HEK293 (cell line): ENCODE measurements around the gene RAG1.

ENCODE experiments used
- CTCF ChIA-PET: fragments of 350-600 bp; formaldehyde crosslinking; extraction: SDS; loops from one replicate; lab custom pipeline; 2021; ENCODE audit warnings: antibody characterized with exemption; lab: Yijun Ruan, JAX
- POLR2A ChIA-PET: fragments of 300-600 bp; formaldehyde crosslinking; extraction: SDS; loops from one replicate; lab custom pipeline; 2020; ENCODE audit warnings: antibody characterized with exemption, inconsistent platforms; lab: Yijun Ruan, JAX
- H3K27ac ChIP-seq: fragments of 200-500 bp; sonication (Bioruptor generic); 2 replicates; pipeline ENCODE4 v1.5.1; 2014; ENCODE audit warnings: low read depth, low read length, control low read depth, inconsistent platforms; ENCODE audit errors: extremely low read depth
- H3K36me3 ChIP-seq, 2 experiments: fragments of 200-500 bp in 1 of 2; sonication (Bioruptor generic) in 1 of 2; 1 replicate in 1 of 2; 2 replicates in 1 of 2; pipeline ENCODE4 v1.5.1; 2014 to 2017; ENCODE audit warnings: inconsistent platforms in 2 of 2, low read length in 2 of 2; ENCODE audit not compliant: control insufficient read depth in 2 of 2, insufficient read depth in 1 of 2
- H3K4me1 ChIP-seq: fragments of 200-500 bp; sonication (Bioruptor generic); 2 replicates; pipeline ENCODE4 v1.5.1; 2014; ENCODE audit warnings: mild to moderate bottlenecking, low read length, inconsistent platforms; ENCODE audit not compliant: control insufficient read depth, insufficient read depth
- H3K4me3 ChIP-seq: 2 replicates; pipeline ENCODE4 v1.5.1; 2011; ENCODE audit warnings: low read depth, mild to moderate bottlenecking, control low read depth, low read length, moderate library complexity
- H3K9me3 ChIP-seq: fragments of 200-500 bp; sonication (Bioruptor generic); 2 replicates; pipeline ENCODE4 v1.5.1; 2014; ENCODE audit warnings: low read depth, low read length, inconsistent platforms; ENCODE audit not compliant: control insufficient read depth, insufficient read depth
- HOXC10 ChIP-seq: sonication (generic); formaldehyde crosslinking; IDR thresholded peaks from 2 replicates; pipeline ENCODE4 v1.8.1; 2023; ENCODE audit warnings: mild to moderate bottlenecking, missing genetic modification reagents
- OVOL3 ChIP-seq: fragments of 450-650 bp; formaldehyde crosslinking; IDR thresholded peaks from 2 replicates; pipeline ENCODE4 v1.5.1; 2016; ENCODE audit warnings: missing biosample characterization, missing genetic modification characterization
- TRIM28 ChIP-seq: IDR thresholded peaks from 2 replicates; pipeline ENCODE4 v1.6.1; 2011; ENCODE audit warnings: low read length, control low read depth, borderline replicate concordance
- ZNF114 ChIP-seq: fragments of 450-650 bp; formaldehyde crosslinking; IDR thresholded peaks from 2 replicates; pipeline ENCODE4 v1.5.0; 2017; ENCODE audit warnings: missing biosample characterization, missing genetic modification characterization
- ZNF175 ChIP-seq: fragments of 450-650 bp; formaldehyde crosslinking; IDR thresholded peaks from 2 replicates; pipeline ENCODE4 v1.5.1; 2016; ENCODE audit warnings: missing biosample characterization, missing genetic modification characterization
- ZNF202 ChIP-seq: fragments of 450-650 bp; formaldehyde crosslinking; IDR thresholded peaks from 2 replicates; pipeline ENCODE4 v1.5.1; 2016; ENCODE audit warnings: missing biosample characterization, missing genetic modification characterization, borderline replicate concordance
- ZNF221 ChIP-seq: fragments of 450-650 bp; formaldehyde crosslinking; IDR thresholded peaks from 2 replicates; pipeline ENCODE4 v1.5.1; 2017; ENCODE audit warnings: missing biosample characterization, missing genetic modification characterization, borderline replicate concordance
- ZNF366 ChIP-seq: fragments of 450-650 bp; formaldehyde crosslinking; conservative IDR thresholded peaks from 2 replicates; pipeline ENCODE4 v1.5.1; 2016; ENCODE audit warnings: missing biosample characterization, missing genetic modification characterization
- ZNF555 ChIP-seq: fragments of 450-650 bp; formaldehyde crosslinking; conservative IDR thresholded peaks from 2 replicates; pipeline ENCODE4 v1.5.1; 2017; ENCODE audit warnings: missing biosample characterization, mild to moderate bottlenecking, missing genetic modification characterization, inconsistent platforms
- ZNF560 ChIP-seq: fragments of 450-650 bp; formaldehyde crosslinking; IDR thresholded peaks from 2 replicates; pipeline ENCODE4 v1.5.1; 2017; ENCODE audit warnings: missing biosample characterization, missing genetic modification characterization, borderline replicate concordance
- ZNF707 ChIP-seq: fragments of 450-650 bp; formaldehyde crosslinking; IDR thresholded peaks from 2 replicates; pipeline ENCODE4 v1.5.1; 2016; ENCODE audit warnings: missing biosample characterization, missing genetic modification characterization
- ZNF785 ChIP-seq: fragments of 450-650 bp; formaldehyde crosslinking; IDR thresholded peaks from 2 replicates; pipeline ENCODE4 v1.5.1; 2016; ENCODE audit warnings: missing biosample characterization, missing genetic modification characterization
- ZNF830 ChIP-seq: fragments of 450-650 bp; IDR thresholded peaks from 2 replicates; pipeline ENCODE4 v1.5.0; 2018; ENCODE audit warnings: missing biosample characterization, missing genetic modification characterization, low read depth, mild to moderate bottlenecking, moderate library complexity
- ZSCAN30 ChIP-seq: fragments of 450-650 bp; IDR thresholded peaks from 2 replicates; pipeline ENCODE4 v1.5.1; 2018; ENCODE audit warnings: missing biosample characterization, mild to moderate bottlenecking, missing genetic modification characterization, moderate library complexity
- TF ChIP-seq, protein P1 (sequence below): fragments of 450-650 bp; formaldehyde crosslinking; IDR thresholded peaks from 2 replicates; pipeline ENCODE4 v1.5.1; 2016; ENCODE audit warnings: missing biosample characterization, missing genetic modification characterization
- TF ChIP-seq, protein P2 (sequence below): fragments of 450-650 bp; formaldehyde crosslinking; IDR thresholded peaks from 2 replicates; pipeline ENCODE4 v1.5.1; 2016; ENCODE audit warnings: missing biosample characterization, missing genetic modification characterization
- TF ChIP-seq, protein P3 (sequence below): fragments of 450-650 bp; formaldehyde crosslinking; IDR thresholded peaks from 2 replicates; pipeline ENCODE4 v1.5.1; 2016; ENCODE audit warnings: missing biosample characterization, missing genetic modification characterization, borderline replicate concordance

The RAG1 gene

DNA sequence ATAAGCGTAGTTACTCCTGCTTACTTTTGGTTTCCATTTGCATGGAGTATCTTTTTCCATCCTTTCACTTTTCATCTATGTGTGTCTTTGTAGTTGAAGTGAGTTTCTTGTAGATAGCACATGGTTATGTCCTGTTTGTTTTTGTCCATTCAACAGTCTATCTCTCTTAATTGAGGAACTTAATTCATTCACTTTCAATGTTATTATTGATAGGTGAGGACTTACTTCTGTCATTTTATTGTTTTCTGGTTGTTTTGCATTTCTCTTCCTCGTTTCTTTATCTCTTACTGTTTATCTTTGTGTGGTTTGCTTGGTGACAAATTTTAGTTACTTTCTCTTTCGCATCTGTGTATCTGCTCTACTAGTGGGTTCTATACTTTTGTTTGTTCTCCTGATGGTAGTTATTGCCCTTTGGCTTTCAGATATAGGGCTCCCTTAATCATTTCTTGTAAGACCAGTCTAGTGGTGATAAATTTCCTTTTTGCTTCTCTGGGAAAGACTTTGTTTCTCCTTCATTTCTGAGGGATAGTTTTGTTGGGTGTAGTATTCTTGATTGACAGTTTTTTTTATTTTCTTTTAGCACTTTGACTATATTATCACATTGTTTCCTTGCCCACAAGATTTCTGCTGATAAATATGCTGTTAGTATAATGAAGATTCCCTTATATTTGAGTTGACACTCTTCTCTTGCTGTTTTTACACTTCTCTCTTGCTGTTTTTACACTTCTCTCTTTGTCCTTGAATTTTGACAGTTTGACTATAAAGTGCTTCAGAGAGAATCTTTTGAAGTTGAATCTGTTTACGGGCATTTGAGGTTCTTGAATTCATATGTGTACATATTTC, 9.0 kb upstream of the RAG1 start:
- no peaks in the 10 kb centered on the region for H3K4me1 ChIP-seq
- H3K9me3 ChIP-seq, result no peaks in the 10 kb centered on the region
- TF ChIP-seq ZNF560 (tag by site-specific recombination) (no peak), OVOL3 (no peak), ZSCAN30 (tag by site-specific recombination) (no peak), ZNF785 (no peak), ZNF555 (tag by site-specific recombination) (no peak), ZNF114 (tag by site-specific recombination) (no peak), HOXC10 (no peak), ZNF221 (no peak), TRIM28 (no peak), ZNF366 (tag by site-specific recombination) (no peak), ZNF175 (no peak), ZNF707 (tag by site-specific recombination) (no peak), ZNF202 (tag by site-specific recombination) (no peak), ZNF830 (tag by site-specific recombination) (no peak)
- TF ChIP-seq, protein P1, sequence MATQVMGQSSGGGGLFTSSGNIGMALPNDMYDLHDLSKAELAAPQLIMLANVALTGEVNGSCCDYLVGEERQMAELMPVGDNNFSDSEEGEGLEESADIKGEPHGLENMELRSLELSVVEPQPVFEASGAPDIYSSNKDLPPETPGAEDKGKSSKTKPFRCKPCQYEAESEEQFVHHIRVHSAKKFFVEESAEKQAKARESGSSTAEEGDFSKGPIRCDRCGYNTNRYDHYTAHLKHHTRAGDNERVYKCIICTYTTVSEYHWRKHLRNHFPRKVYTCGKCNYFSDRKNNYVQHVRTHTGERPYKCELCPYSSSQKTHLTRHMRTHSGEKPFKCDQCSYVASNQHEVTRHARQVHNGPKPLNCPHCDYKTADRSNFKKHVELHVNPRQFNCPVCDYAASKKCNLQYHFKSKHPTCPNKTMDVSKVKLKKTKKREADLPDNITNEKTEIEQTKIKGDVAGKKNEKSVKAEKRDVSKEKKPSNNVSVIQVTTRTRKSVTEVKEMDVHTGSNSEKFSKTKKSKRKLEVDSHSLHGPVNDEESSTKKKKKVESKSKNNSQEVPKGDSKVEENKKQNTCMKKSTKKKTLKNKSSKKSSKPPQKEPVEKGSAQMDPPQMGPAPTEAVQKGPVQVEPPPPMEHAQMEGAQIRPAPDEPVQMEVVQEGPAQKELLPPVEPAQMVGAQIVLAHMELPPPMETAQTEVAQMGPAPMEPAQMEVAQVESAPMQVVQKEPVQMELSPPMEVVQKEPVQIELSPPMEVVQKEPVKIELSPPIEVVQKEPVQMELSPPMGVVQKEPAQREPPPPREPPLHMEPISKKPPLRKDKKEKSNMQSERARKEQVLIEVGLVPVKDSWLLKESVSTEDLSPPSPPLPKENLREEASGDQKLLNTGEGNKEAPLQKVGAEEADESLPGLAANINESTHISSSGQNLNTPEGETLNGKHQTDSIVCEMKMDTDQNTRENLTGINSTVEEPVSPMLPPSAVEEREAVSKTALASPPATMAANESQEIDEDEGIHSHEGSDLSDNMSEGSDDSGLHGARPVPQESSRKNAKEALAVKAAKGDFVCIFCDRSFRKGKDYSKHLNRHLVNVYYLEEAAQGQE (tag by site-specific recombination), result no peak
- TF ChIP-seq, protein P2, sequence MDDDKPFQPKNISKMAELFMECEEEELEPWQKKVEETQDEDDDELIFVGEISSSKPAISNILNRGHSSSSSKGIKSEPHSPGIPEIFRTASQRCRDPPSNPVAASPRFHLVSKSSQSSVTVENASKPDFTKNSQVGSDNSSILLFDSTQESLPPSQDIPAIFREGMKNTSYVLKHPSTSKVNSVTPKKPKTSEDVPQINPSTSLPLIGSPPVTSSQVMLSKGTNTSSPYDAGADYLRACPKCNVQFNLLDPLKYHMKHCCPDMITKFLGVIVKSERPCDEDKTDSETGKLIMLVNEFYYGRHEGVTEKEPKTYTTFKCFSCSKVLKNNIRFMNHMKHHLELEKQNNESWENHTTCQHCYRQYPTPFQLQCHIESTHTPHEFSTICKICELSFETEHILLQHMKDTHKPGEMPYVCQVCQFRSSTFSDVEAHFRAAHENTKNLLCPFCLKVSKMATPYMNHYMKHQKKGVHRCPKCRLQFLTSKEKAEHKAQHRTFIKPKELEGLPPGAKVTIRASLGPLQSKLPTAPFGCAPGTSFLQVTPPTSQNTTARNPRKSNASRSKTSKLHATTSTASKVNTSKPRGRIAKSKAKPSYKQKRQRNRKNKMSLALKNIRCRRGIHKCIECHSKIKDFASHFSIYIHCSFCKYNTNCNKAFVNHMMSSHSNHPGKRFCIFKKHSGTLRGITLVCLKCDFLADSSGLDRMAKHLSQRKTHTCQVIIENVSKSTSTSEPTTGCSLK (tag by site-specific recombination), result no peak
- TF ChIP-seq, protein P3, sequence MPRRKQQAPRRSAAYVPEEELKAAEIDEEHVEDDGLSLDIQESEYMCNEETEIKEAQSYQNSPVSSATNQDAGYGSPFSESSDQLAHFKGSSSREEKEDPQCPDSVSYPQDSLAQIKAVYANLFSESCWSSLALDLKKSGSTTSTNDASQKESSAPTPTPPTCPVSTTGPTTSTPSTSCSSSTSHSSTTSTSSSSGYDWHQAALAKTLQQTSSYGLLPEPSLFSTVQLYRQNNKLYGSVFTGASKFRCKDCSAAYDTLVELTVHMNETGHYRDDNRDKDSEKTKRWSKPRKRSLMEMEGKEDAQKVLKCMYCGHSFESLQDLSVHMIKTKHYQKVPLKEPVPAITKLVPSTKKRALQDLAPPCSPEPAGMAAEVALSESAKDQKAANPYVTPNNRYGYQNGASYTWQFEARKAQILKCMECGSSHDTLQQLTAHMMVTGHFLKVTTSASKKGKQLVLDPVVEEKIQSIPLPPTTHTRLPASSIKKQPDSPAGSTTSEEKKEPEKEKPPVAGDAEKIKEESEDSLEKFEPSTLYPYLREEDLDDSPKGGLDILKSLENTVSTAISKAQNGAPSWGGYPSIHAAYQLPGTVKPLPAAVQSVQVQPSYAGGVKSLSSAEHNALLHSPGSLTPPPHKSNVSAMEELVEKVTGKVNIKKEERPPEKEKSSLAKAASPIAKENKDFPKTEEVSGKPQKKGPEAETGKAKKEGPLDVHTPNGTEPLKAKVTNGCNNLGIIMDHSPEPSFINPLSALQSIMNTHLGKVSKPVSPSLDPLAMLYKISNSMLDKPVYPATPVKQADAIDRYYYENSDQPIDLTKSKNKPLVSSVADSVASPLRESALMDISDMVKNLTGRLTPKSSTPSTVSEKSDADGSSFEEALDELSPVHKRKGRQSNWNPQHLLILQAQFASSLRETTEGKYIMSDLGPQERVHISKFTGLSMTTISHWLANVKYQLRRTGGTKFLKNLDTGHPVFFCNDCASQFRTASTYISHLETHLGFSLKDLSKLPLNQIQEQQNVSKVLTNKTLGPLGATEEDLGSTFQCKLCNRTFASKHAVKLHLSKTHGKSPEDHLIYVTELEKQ, result no peak
- H3K4me3 ChIP-seq, result no peak overlapping the region
- H3K27ac ChIP-seq, result no peak overlapping the region
- H3K36me3 ChIP-seq, result no peaks in the 10 kb centered on the region
- POLR2A ChIA-PET, result no interaction called here
- CTCF ChIA-PET, result interaction anchor here (9.8 kb wide), 1 partner anchor 189 kb away, joined by 284 read pairs; no protein-coding TSS in a partner anchor
